ENCODE results near the gene SORBS1.

Gene SORBS1

DNA sequence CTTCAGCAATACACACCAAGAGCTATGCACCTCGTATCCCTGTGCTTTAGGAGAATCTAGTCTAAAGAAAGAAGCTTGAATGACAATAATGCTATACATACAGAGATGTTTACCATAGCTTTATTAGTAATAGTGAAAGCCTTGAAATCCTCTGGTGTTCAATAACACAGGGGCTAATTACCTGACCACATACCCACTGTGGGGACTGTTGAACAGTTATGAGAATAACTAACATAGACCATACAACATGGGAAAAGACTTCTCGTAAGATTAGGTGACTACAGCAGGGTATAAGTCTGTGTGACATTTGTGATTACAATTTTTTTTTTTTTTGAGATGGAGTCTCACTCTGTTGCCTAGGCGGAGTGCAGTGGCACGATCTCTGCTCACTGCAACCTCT, 111.0 kb downstream of the SORBS1 start:
- Histone ChIP-seq H3K27me3 (ENCODE audit: insufficient read depth, low read length) (no peaks in the 10 kb centered on the region), H3K9ac (ENCODE audit: low read depth, low read length) (no peak overlapping the region), H3K27ac (ENCODE audit: low read length) (no peak overlapping the region), H3K9me3 (ENCODE audit: insufficient read depth, low read depth, low read length) (no peaks in the 10 kb centered on the region), H3K4me1 (ENCODE audit: insufficient read depth, low read length) (peaks cover 5% of the 10 kb centered on the region; the same call in 1 of the 2 replicates), H3K4me3 (ENCODE audit: low read length) (no peak overlapping the region), H3K36me3 (ENCODE audit: insufficient read depth, low read depth, low read length) (no peaks in the 10 kb centered on the region)

DNA sequence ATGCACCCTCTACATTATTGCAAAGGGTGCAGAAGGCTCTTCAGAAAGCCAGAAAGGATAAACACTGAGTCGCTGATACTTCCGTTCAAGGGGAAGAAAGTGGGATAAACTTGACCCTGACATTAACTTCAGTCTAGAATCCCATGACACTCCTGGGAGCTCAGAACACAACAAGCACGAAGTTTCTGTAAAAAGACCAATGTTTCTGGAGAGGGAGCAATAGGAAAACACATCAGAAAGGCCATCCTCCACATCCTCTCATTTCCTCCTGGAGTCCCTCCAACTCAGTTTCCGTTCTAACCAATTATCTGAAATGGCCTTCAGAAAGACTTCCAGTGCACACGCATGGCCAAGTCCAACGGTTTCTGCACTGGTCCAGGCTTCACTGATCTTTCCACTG, 113.5 kb downstream of the SORBS1 start:
- H3K4me1 ChIP-seq (ENCODE audit: insufficient read depth, low read length) = peaks cover 5% of the 10 kb centered on the region; the same call in 1 of the 2 replicates
- no peak overlapping the region for H3K9ac ChIP-seq (ENCODE audit: low read depth, low read length)
- H3K27ac ChIP-seq (ENCODE audit: low read length) = no peak overlapping the region
- H3K4me3 ChIP-seq (ENCODE audit: low read length) = no peak overlapping the region
- no peaks in the 10 kb centered on the region for H3K36me3 ChIP-seq (ENCODE audit: insufficient read depth, low read depth, low read length)
- H3K9me3 ChIP-seq (ENCODE audit: insufficient read depth, low read depth, low read length) = no peaks in the 10 kb centered on the region
- H3K27me3 ChIP-seq (ENCODE audit: insufficient read depth, low read length) = no peaks in the 10 kb centered on the region

DNA sequence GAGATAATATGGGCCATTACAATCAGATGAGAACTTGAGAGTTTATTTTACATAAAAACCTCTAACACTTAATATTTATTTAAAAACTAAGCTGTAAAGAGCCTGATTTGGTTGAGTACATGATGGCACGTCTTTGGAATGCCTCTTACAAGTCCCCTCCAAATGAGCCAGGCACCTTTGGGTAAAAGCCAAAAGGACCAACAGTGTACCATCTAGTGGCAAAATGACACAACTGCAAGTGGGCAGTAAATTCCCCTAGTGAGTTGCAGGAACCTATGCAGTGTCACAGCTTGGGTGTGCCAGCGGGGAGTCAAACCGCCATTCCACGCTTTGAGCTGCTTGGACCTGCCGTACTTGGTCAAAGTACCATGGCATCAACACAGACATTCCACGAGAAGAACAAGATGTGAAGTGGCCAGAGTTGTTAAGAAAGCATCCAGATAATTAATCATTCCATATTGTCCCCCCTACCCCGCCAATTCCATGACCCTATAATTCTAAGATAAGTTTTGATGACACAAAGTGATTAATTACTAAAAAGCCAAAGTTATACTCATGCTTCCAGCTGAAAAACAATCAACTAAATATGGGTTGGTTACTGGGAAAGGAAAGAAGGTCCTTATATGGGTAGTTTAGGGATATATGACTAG, 115.2 kb downstream of the SORBS1 start:
- no peaks in the 10 kb centered on the region for H3K27me3 ChIP-seq (ENCODE audit: insufficient read depth, low read length)
- peaks cover under 1% of the 10 kb centered on the region; the same call in 1 of the 2 replicates for H3K4me1 ChIP-seq (ENCODE audit: insufficient read depth, low read length)
- H3K27ac ChIP-seq (ENCODE audit: low read length) = no peak overlapping the region
- no peaks in the 10 kb centered on the region for H3K9me3 ChIP-seq (ENCODE audit: insufficient read depth, low read depth, low read length)
- H3K9ac ChIP-seq (ENCODE audit: low read depth, low read length) = no peak overlapping the region
- no peak overlapping the region for H3K4me3 ChIP-seq (ENCODE audit: low read length)
- no peaks in the 10 kb centered on the region for H3K36me3 ChIP-seq (ENCODE audit: insufficient read depth, low read depth, low read length)

DNA sequence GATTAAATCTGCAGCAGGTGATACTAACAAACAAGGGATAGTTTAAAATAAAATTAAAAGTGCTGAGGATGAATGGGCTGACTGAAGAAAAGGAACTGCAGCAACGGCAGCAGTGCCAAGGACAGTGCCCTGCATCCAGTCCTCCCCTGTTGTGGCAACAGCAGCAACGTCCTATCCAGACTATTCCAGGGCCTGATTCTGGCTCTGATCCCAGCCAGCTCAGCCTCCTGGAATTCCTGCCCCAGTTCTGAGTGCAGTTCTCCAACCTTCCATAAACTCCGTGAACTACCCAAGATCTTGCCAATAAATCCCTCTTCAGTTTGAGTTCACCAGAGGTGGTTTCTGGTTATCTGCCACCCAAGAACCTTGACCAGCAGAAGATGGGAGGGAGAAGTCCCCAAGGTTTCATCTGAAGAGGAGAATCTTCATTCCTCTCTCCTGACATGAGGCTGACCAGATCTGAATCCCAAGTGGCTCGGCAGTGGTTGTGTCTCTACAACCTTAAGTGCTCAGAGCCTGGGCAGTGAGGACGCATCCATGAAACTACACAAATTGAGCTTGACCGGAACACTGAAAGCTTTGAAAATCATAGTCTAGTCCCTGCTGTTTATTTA, 115.8 kb downstream of the SORBS1 start:
- H3K9ac ChIP-seq (ENCODE audit: low read depth, low read length) = no peak overlapping the region
- no peak overlapping the region for H3K27ac ChIP-seq (ENCODE audit: low read length)
- H3K9me3 ChIP-seq (ENCODE audit: insufficient read depth, low read depth, low read length) = no peaks in the 10 kb centered on the region
- no peaks in the 10 kb centered on the region for H3K27me3 ChIP-seq (ENCODE audit: insufficient read depth, low read length)
- no peak overlapping the region for H3K4me3 ChIP-seq (ENCODE audit: low read length)
- H3K4me1 ChIP-seq (ENCODE audit: insufficient read depth, low read length) = no peaks in the 10 kb centered on the region
- H3K36me3 ChIP-seq (ENCODE audit: insufficient read depth, low read depth, low read length) = no peaks in the 10 kb centered on the region

DNA sequence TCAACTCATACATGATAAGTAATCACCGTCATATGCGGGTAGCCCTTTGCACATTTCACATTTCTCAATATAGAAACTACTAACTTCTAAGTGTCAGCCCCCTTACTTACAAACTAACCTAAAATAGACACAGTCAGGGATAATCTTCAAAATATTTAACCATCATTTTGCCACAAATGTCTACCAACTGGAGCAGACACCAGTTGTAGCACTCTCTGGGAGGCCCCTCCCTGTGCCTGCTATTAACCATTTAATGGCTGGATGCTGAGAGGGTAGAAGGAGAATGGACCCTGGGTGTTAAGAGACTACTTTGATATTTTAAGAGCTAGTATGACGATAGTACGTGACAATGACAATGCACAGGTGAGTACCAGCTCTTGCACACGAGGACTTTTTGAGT, 116.4 kb downstream of the SORBS1 start:
- no peaks in the 10 kb centered on the region for H3K36me3 ChIP-seq (ENCODE audit: insufficient read depth, low read depth, low read length)
- no peaks in the 10 kb centered on the region for H3K9me3 ChIP-seq (ENCODE audit: insufficient read depth, low read depth, low read length)
- H3K27ac ChIP-seq (ENCODE audit: low read length) = no peak overlapping the region
- no peaks in the 10 kb centered on the region for H3K4me1 ChIP-seq (ENCODE audit: insufficient read depth, low read length)
- H3K4me3 ChIP-seq (ENCODE audit: low read length) = no peak overlapping the region
- H3K9ac ChIP-seq (ENCODE audit: low read depth, low read length) = no peak overlapping the region
- H3K27me3 ChIP-seq (ENCODE audit: insufficient read depth, low read length) = no peaks in the 10 kb centered on the region

DNA sequence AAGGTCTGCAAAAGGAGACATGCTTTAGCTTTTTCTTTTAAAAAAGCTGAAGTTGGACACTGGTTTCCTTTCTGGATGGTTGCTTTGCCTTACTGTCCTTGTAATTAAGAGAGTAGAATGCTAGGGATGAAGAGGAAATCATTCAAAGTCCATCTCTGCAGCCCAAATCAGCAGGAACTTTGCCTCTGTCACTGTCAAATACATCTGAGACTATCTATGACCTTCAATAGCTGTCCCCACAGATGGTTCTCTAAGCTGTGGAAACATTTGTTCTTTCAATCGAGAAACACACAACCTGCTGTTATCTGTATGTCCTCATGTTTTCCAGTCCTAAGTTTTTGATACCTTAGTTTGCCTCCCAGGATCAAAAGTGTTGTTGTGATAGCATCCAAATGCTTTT, 117.5 kb downstream of the SORBS1 start:
- no peak overlapping the region for H3K27ac ChIP-seq (ENCODE audit: low read length)

DNA sequence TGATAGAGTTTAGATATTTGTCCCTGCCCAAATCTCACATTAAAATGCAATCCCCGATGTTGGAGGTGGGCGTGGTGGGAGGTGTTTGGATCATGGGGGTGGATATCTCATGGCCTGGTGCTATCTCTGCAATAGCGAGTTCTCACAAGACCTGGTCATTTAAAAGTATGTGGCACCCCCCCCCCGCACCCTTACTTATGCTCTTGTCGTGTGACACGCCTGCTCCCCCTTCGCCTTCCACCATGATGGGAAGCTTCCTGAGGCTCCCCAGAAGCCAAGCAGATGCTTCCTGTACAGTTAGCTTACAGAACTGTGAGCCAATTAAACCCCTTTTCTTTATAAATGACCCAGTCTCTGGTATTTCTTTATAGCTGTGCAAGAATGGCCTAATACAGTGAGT, 118.8 kb downstream of the SORBS1 start:
- no peaks in the 10 kb centered on the region for H3K4me1 ChIP-seq (ENCODE audit: insufficient read depth, low read length)
- H3K27me3 ChIP-seq (ENCODE audit: insufficient read depth, low read length) = no peaks in the 10 kb centered on the region
- H3K4me3 ChIP-seq (ENCODE audit: low read length) = no peak overlapping the region
- H3K36me3 ChIP-seq (ENCODE audit: insufficient read depth, low read depth, low read length) = no peaks in the 10 kb centered on the region
- no peak overlapping the region for H3K27ac ChIP-seq (ENCODE audit: low read length)
- H3K9me3 ChIP-seq (ENCODE audit: insufficient read depth, low read depth, low read length) = no peaks in the 10 kb centered on the region
- no peak overlapping the region for H3K9ac ChIP-seq (ENCODE audit: low read depth, low read length)

More for the DNA sequence above, 117.5 kb downstream of the SORBS1 start:
- Histone ChIP-seq H3K4me3 (ENCODE audit: low read length) (no peak overlapping the region), H3K9me3 (ENCODE audit: insufficient read depth, low read depth, low read length) (no peaks in the 10 kb centered on the region), H3K36me3 (ENCODE audit: insufficient read depth, low read depth, low read length) (no peaks in the 10 kb centered on the region), H3K9ac (ENCODE audit: low read depth, low read length) (no peak overlapping the region), H3K27me3 (ENCODE audit: insufficient read depth, low read length) (no peaks in the 10 kb centered on the region), H3K4me1 (ENCODE audit: insufficient read depth, low read length) (no peaks in the 10 kb centered on the region)

DNA sequence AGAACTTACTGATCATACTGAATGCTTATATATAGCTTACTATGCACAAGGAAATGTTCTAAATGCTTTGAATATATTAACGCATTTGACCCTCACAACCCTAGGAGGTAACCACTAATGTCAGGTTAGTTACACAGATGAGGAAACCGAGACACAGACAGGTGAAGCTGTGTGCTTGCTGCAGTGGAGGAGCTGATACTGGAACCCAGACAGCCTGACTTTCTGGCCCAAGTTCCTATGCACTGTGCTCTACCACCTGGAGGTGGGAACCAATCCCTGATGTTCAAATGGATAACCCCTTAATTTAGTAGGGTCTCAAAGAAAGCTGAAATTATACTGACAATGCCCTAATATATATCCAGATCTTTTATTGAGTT, 119.6 kb downstream of the SORBS1 start:
- Histone ChIP-seq H3K27ac (ENCODE audit: low read length) (no peak overlapping the region), H3K4me3 (ENCODE audit: low read length) (no peak overlapping the region), H3K9ac (ENCODE audit: low read depth, low read length) (no peak overlapping the region), H3K9me3 (ENCODE audit: insufficient read depth, low read depth, low read length) (no peaks in the 10 kb centered on the region), H3K27me3 (ENCODE audit: insufficient read depth, low read length) (no peaks in the 10 kb centered on the region), H3K4me1 (ENCODE audit: insufficient read depth, low read length) (no peaks in the 10 kb centered on the region), H3K36me3 (ENCODE audit: insufficient read depth, low read depth, low read length) (no peaks in the 10 kb centered on the region)

DNA sequence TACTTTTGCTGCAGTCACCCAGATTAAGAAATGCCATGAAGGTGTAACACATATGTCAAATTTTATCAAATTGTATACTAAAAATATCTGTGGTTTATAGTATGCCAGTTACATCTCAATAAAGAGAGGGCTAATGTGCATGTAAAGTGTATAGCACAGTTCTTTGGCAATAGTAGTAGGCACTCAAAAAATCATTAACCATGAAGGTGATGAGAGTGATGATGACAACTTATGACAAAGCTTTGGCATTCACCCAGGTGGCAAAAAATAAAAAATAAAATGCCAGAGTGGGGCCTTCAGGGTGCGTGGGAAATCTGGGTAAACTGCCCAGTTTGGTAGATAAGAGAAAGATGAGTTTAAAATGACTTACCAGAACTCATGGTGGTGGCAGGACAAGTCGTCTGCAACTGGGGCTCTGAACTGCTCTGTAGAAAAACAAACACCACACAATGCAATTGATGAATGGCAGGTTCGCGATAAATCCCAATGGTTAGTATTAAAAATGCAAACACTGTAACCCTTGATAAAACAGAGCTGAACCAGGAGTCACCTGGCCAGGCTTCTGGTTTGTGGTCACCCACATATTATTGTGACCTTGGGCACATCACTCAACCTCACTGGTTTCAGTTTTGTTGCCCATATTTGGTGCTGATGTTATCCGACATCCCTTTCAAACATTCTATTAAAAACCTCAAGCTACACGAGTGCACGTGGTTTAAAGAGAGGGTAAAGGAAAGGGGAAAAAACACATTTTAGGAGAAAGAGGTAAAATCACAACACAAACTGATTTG, 120.2 kb downstream of the SORBS1 start:
- H3K27me3 ChIP-seq (ENCODE audit: insufficient read depth, low read length) = no peaks in the 10 kb centered on the region
- no peaks in the 10 kb centered on the region for H3K4me1 ChIP-seq (ENCODE audit: insufficient read depth, low read length)
- H3K9me3 ChIP-seq (ENCODE audit: insufficient read depth, low read depth, low read length) = no peaks in the 10 kb centered on the region
- H3K9ac ChIP-seq (ENCODE audit: low read depth, low read length) = no peak overlapping the region
- H3K4me3 ChIP-seq (ENCODE audit: low read length) = no peak overlapping the region
- H3K36me3 ChIP-seq (ENCODE audit: insufficient read depth, low read depth, low read length) = no peaks in the 10 kb centered on the region
- no peak overlapping the region for H3K27ac ChIP-seq (ENCODE audit: low read length)

DNA sequence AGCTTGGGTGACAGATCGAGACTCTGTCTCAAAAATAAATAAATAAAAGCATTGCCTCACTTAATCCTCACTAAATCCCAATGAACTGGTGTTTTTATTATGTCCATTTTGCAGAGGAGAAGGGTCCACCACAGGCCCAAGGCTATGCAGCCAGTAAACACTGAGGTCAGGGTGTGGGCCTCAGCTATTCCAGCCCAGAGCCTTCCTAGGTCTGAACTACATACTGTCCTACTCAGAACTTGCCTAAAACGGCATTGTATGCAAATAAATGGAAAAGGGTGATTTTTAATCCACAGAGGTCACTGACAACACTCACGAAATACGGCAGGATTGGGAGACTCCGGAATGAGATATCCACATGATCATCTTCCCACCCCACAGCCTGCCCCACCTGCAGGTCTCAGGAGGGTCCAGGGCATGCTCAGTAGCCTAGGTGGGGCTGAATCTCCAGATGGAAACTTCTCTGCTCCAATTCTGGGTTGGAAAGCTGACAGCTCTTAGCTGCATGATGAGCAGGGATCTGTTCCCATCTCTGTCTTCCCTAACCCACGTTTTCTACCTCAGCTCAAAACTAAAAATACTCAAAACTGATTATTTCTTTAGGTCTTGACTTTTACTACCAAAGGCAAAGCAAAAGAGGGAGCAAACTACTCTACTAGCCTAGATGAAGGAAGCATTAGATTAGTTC, 121.0 kb downstream of the SORBS1 start:
- Histone ChIP-seq H3K4me1 (ENCODE audit: insufficient read depth, low read length) (no peaks in the 10 kb centered on the region), H3K9ac (ENCODE audit: low read depth, low read length) (no peak overlapping the region), H3K36me3 (ENCODE audit: insufficient read depth, low read depth, low read length) (no peaks in the 10 kb centered on the region), H3K4me3 (ENCODE audit: low read length) (no peak overlapping the region), H3K9me3 (ENCODE audit: insufficient read depth, low read depth, low read length) (no peaks in the 10 kb centered on the region), H3K27ac (ENCODE audit: low read length) (no peak overlapping the region), H3K27me3 (ENCODE audit: insufficient read depth, low read length) (no peaks in the 10 kb centered on the region)

DNA sequence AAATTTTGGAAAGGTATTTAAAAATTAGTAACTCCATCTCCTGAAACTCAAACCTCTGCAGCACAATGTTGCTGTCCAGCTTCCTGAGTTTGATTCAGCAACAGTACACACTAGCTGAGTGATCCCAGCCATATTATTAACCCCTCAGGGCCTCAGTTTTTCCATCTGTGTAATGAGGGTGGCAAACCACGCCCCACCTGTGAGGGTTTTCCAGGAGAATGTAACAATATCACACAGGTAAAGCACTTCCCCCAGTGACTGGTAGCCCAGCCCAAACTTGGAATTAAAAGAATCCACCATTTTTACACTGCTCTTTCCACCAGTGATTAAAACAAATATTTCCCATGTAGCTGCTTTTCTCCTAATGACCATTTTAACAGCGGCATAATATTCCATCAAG, 122.4 kb downstream of the SORBS1 start:
- Histone ChIP-seq H3K4me1 (ENCODE audit: insufficient read depth, low read length) (no peaks in the 10 kb centered on the region), H3K36me3 (ENCODE audit: insufficient read depth, low read depth, low read length) (no peaks in the 10 kb centered on the region), H3K9me3 (ENCODE audit: insufficient read depth, low read depth, low read length) (no peaks in the 10 kb centered on the region), H3K9ac (ENCODE audit: low read depth, low read length) (no peak overlapping the region), H3K27me3 (ENCODE audit: insufficient read depth, low read length) (no peaks in the 10 kb centered on the region), H3K4me3 (ENCODE audit: low read length) (no peak overlapping the region), H3K27ac (ENCODE audit: low read length) (no peak overlapping the region)

Data from iPS-20b (cell line).